Measurements from ENCODE around the gene FAAP100.

DNA sequence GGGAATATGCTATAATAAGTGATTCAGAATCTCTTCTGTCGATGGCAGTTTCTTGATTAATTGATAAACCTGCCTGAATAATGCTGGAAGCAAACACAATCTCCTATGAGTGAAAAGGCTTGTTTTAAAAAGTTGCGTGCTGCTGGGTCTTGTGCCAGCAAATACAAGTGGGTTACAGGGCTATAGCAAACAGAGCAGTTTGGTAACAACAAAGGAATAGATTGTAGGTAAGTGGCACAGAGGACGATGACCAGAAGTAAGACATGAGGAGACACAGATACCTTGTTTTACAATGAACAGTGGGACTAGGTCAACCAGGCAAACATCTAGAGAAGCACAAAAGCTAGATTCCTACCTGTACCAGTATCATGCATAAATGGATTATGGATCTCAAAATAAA, 23.7 kb upstream of the FAAP100 start:
- no peak for TF ChIP-seq POLR2AphosphoS5 (IDR thresholded peaks at IDR 0.05; ENCODE audit: low read depth)
- TF ChIP-seq, protein P1, sequence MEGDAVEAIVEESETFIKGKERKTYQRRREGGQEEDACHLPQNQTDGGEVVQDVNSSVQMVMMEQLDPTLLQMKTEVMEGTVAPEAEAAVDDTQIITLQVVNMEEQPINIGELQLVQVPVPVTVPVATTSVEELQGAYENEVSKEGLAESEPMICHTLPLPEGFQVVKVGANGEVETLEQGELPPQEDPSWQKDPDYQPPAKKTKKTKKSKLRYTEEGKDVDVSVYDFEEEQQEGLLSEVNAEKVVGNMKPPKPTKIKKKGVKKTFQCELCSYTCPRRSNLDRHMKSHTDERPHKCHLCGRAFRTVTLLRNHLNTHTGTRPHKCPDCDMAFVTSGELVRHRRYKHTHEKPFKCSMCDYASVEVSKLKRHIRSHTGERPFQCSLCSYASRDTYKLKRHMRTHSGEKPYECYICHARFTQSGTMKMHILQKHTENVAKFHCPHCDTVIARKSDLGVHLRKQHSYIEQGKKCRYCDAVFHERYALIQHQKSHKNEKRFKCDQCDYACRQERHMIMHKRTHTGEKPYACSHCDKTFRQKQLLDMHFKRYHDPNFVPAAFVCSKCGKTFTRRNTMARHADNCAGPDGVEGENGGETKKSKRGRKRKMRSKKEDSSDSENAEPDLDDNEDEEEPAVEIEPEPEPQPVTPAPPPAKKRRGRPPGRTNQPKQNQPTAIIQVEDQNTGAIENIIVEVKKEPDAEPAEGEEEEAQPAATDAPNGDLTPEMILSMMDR (IDR thresholded peaks at IDR 0.05; ENCODE audit: insufficient read depth, low read length): no peak
- TF ChIP-seq, protein P2, sequence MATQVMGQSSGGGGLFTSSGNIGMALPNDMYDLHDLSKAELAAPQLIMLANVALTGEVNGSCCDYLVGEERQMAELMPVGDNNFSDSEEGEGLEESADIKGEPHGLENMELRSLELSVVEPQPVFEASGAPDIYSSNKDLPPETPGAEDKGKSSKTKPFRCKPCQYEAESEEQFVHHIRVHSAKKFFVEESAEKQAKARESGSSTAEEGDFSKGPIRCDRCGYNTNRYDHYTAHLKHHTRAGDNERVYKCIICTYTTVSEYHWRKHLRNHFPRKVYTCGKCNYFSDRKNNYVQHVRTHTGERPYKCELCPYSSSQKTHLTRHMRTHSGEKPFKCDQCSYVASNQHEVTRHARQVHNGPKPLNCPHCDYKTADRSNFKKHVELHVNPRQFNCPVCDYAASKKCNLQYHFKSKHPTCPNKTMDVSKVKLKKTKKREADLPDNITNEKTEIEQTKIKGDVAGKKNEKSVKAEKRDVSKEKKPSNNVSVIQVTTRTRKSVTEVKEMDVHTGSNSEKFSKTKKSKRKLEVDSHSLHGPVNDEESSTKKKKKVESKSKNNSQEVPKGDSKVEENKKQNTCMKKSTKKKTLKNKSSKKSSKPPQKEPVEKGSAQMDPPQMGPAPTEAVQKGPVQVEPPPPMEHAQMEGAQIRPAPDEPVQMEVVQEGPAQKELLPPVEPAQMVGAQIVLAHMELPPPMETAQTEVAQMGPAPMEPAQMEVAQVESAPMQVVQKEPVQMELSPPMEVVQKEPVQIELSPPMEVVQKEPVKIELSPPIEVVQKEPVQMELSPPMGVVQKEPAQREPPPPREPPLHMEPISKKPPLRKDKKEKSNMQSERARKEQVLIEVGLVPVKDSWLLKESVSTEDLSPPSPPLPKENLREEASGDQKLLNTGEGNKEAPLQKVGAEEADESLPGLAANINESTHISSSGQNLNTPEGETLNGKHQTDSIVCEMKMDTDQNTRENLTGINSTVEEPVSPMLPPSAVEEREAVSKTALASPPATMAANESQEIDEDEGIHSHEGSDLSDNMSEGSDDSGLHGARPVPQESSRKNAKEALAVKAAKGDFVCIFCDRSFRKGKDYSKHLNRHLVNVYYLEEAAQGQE (IDR thresholded peaks at IDR 0.05; ENCODE audit: insufficient replicate concordance, low read depth): no peak

All from HL-60 (cell line).